HUES64 (cell line): ENCODE results near the gene CLRN2.

Experiments used
- H3K27ac ChIP-seq: 2 replicates; pipeline ENCODE4 v1.7.0; 2013; ENCODE audit warnings: low read depth, low read length, inconsistent platforms
- H3K27me3 ChIP-seq: 2 replicates; pipeline ENCODE4 v1.6.1; 2013; ENCODE audit warnings: mild to moderate bottlenecking, low read length; ENCODE audit not compliant: insufficient read depth
- H3K36me3 ChIP-seq: 2 replicates; pipeline ENCODE4 v1.6.1; 2013; ENCODE audit warnings: mild to moderate bottlenecking, low read length; ENCODE audit not compliant: insufficient read depth
- H3K4me1 ChIP-seq: 2 replicates; pipeline ENCODE4 v1.6.1; 2013; ENCODE audit warnings: mild to moderate bottlenecking, low read length, moderate library complexity; ENCODE audit not compliant: insufficient read depth
- H3K4me3 ChIP-seq: 2 replicates; pipeline ENCODE4 v1.5.1; 2013; ENCODE audit warnings: mild to moderate bottlenecking, low read length, moderate library complexity
- H3K9ac ChIP-seq: 2 replicates; pipeline ENCODE4 v1.6.1; 2013; ENCODE audit warnings: mild to moderate bottlenecking, low read depth, low read length
- H3K9me3 ChIP-seq: 2 replicates; pipeline ENCODE4 v1.6.1; 2013; ENCODE audit warnings: low read depth, low read length; ENCODE audit not compliant: insufficient read depth
- WGBS: fragments of 150-250, 120-280 bp; methylation state at CpG from one replicate; pipeline ENCODE4 v1.1.7; 2013; ENCODE audit warnings: missing lambda C conversion rate; 5-methylcytosine and 5-hydroxymethylcytosine counted together

Gene CLRN2

GRCh38 chr4:17490575-17491059, 24.3 kb upstream of the CLRN2 start:
- no peak overlapping the region for H3K4me3 ChIP-seq
- peaks cover 11% of the 10 kb centered on the region for H3K4me1 ChIP-seq
- no peaks in the 10 kb centered on the region for H3K9me3 ChIP-seq
- H3K9ac ChIP-seq = no peak overlapping the region
- no peaks in the 10 kb centered on the region for H3K27me3 ChIP-seq
- peaks cover 56% of the 10 kb centered on the region for H3K36me3 ChIP-seq
- no peak overlapping the region for H3K27ac ChIP-seq
- 94% methylated on average over 6 of the region's 6 CpGs for WGBS

GRCh38 chr4:17491196-17491595, 23.8 kb upstream of the CLRN2 start:
- no peak overlapping the region for H3K27ac ChIP-seq
- no peak overlapping the region for H3K9ac ChIP-seq
- H3K36me3 ChIP-seq = peaks cover 53% of the 10 kb centered on the region
- peaks cover 11% of the 10 kb centered on the region for H3K4me1 ChIP-seq
- H3K27me3 ChIP-seq = no peaks in the 10 kb centered on the region
- no peaks in the 10 kb centered on the region for H3K9me3 ChIP-seq
- WGBS = 90% methylated on average over 3 of the region's 3 CpGs
- no peak overlapping the region for H3K4me3 ChIP-seq

- no peak overlapping the region for H3K27ac ChIP-seq
- 94% methylated on average over 15 of the region's 15 CpGs for whole genome bisulfite sequencing
- H3K4me1 ChIP-seq = peaks cover 11% of the 10 kb centered on the region
Observed at GRCh38 chr4:17492058-17492741, 22.8 kb upstream of the CLRN2 start.

GRCh38 chr4:17492876-17493275, 22.1 kb upstream of the CLRN2 start:
- Histone ChIP-seq H3K9me3 (no peaks in the 10 kb centered on the region), H3K27ac (no peak overlapping the region), H3K4me1 (peaks cover 11% of the 10 kb centered on the region), H3K9ac (no peak overlapping the region), H3K36me3 (peaks cover 45% of the 10 kb centered on the region), H3K4me3 (no peak overlapping the region), H3K27me3 (no peaks in the 10 kb centered on the region)
- WGBS = 94% methylated on average over 2 of the region's 2 CpGs

More at GRCh38 chr4:17492058-17492741, 22.8 kb upstream of the CLRN2 start:
- Histone ChIP-seq H3K36me3 (peaks cover 44% of the 10 kb centered on the region), H3K9ac (no peak overlapping the region), H3K4me3 (no peak overlapping the region), H3K9me3 (no peaks in the 10 kb centered on the region), H3K27me3 (no peaks in the 10 kb centered on the region)

GRCh38 chr4:17493619-17494018, 21.3 kb upstream of the CLRN2 start:
- WGBS = 100% methylated on average over 4 of the region's 4 CpGs

GRCh38 chr4:17494258-17495190, 20.4 kb upstream of the CLRN2 start:
- Histone ChIP-seq H3K9ac (no peak overlapping the region), H3K27ac (no peak overlapping the region), H3K36me3 (peaks cover 39% of the 10 kb centered on the region), H3K4me3 (no peak overlapping the region), H3K9me3 (no peaks in the 10 kb centered on the region), H3K4me1 (peaks cover 11% of the 10 kb centered on the region), H3K27me3 (no peaks in the 10 kb centered on the region)
- 78% methylated on average over 10 of the region's 10 CpGs for WGBS

More at GRCh38 chr4:17493619-17494018, 21.3 kb upstream of the CLRN2 start:
- no peak overlapping the region for H3K27ac ChIP-seq
- peaks cover 39% of the 10 kb centered on the region for H3K36me3 ChIP-seq
- no peak overlapping the region for H3K4me3 ChIP-seq
- no peak overlapping the region for H3K9ac ChIP-seq
- no peaks in the 10 kb centered on the region for H3K9me3 ChIP-seq
- H3K27me3 ChIP-seq = no peaks in the 10 kb centered on the region
- H3K4me1 ChIP-seq = peaks cover 11% of the 10 kb centered on the region

GRCh38 chr4:17497890-17498523, 17.0 kb upstream of the CLRN2 start:
- no peaks in the 10 kb centered on the region for H3K27me3 ChIP-seq
- no peak overlapping the region for H3K9ac ChIP-seq
- H3K36me3 ChIP-seq = peaks cover 44% of the 10 kb centered on the region
- H3K27ac ChIP-seq = no peak overlapping the region
- 97% methylated on average over 6 of the region's 7 CpGs for WGBS
- H3K4me1 ChIP-seq = peaks cover 11% of the 10 kb centered on the region
- H3K4me3 ChIP-seq = no peak overlapping the region
- H3K9me3 ChIP-seq = no peaks in the 10 kb centered on the region

- H3K36me3 ChIP-seq = peaks cover 58% of the 10 kb centered on the region
- no peaks in the 10 kb centered on the region for H3K4me1 ChIP-seq
- H3K27ac ChIP-seq = no peak overlapping the region
- H3K27me3 ChIP-seq = no peaks in the 10 kb centered on the region
- no peaks in the 10 kb centered on the region for H3K9me3 ChIP-seq
- H3K9ac ChIP-seq = no peak overlapping the region
- no peak overlapping the region for H3K4me3 ChIP-seq
Observed at GRCh38 chr4:17500574-17500973, 14.4 kb upstream of the CLRN2 start.

GRCh38 chr4:17502756-17503155, 12.2 kb upstream of the CLRN2 start:
- 94% methylated on average over 3 of the region's 3 CpGs for WGBS
- no peak overlapping the region for H3K4me3 ChIP-seq
- H3K9ac ChIP-seq = no peak overlapping the region
- H3K36me3 ChIP-seq = peaks cover 55% of the 10 kb centered on the region
- H3K9me3 ChIP-seq = no peaks in the 10 kb centered on the region
- no peaks in the 10 kb centered on the region for H3K4me1 ChIP-seq
- no peak overlapping the region for H3K27ac ChIP-seq
- no peaks in the 10 kb centered on the region for H3K27me3 ChIP-seq

GRCh38 chr4:17504081-17504480, 10.9 kb upstream of the CLRN2 start:
- Histone ChIP-seq H3K27ac (no peak overlapping the region), H3K9me3 (no peaks in the 10 kb centered on the region), H3K36me3 (peaks cover 59% of the 10 kb centered on the region), H3K4me1 (no peaks in the 10 kb centered on the region), H3K9ac (no peak overlapping the region), H3K4me3 (no peak overlapping the region), H3K27me3 (no peaks in the 10 kb centered on the region)
- WGBS = 93% methylated on average over 7 of the region's 7 CpGs

GRCh38 chr4:17510582-17510981, 4.4 kb upstream of the CLRN2 start:
- 89% methylated on average over 3 of the region's 3 CpGs for WGBS
- H3K27ac ChIP-seq = no peak overlapping the region

More at GRCh38 chr4:17510582-17510981, 4.4 kb upstream of the CLRN2 start:
- no peaks in the 10 kb centered on the region for H3K9me3 ChIP-seq
- peak overlapping the region; percentile 67; the same call in 1 of the 2 replicates for H3K4me3 ChIP-seq
- H3K9ac ChIP-seq = no peak overlapping the region
- H3K27me3 ChIP-seq = peaks cover 12% of the 10 kb centered on the region; the same call in 1 of the 2 replicates
- peaks cover 14% of the 10 kb centered on the region for H3K36me3 ChIP-seq
- H3K4me1 ChIP-seq = peaks cover 10% of the 10 kb centered on the region
